Fibroblast of lung (primary cell): ENCODE results near the gene HDAC4. TPM values are rescaled to one million over a fixed set of nuclear protein-coding genes. Genes with fewer than 3 reads are reported as not detected.

Experiments used
- DNase-seq, 2 donors: peaks; one replicate each; pipeline versions ENCODE4 v3.0.0 to v3.0.0-alpha.2; 2010; ENCODE audit warnings: low read depth in 2 of 2
- H2AFZ ChIP-seq: 2 replicates; pipeline ENCODE4 v1.5.1; 2012; ENCODE audit warnings: low read length, control low read depth, inconsistent platforms
- H3K27ac ChIP-seq: 2 replicates; pipeline ENCODE4 v1.5.1; 2011; ENCODE audit warnings: low read length, control low read depth; ENCODE audit not compliant: insufficient read depth
- H3K27me3 ChIP-seq: 2 replicates; pipeline ENCODE4 v1.5.1; 2011; ENCODE audit warnings: mild to moderate bottlenecking, low read length; ENCODE audit not compliant: control insufficient read depth, insufficient read depth
- H3K36me3 ChIP-seq: 2 replicates; pipeline ENCODE4 v1.5.1; 2011; ENCODE audit warnings: low read length; ENCODE audit not compliant: control insufficient read depth, insufficient read depth
- H3K4me1 ChIP-seq: 2 replicates; pipeline ENCODE4 v1.5.1; 2011; ENCODE audit warnings: low read length; ENCODE audit not compliant: control insufficient read depth, insufficient read depth; ENCODE audit errors: extremely low read depth
- H3K4me2 ChIP-seq: 2 replicates; pipeline ENCODE4 v1.5.1; 2011; ENCODE audit warnings: low read length, control low read depth; ENCODE audit not compliant: insufficient read depth; ENCODE audit errors: extremely low read depth
- H3K4me3 ChIP-seq, 4 experiments: fragments of 200-600 bp in 1 of 4; sonication (generic) in 1 of 4; replicated peaks in 1 of 4; 2 replicates each; pipeline ENCODE4 v1.5.1; 2011 to 2016; ENCODE audit warnings: low read length in 4 of 4, low read depth in 3 of 4, mild to moderate bottlenecking in 3 of 4, control low read depth in 2 of 4, inconsistent platforms in 1 of 4, mixed read lengths in 1 of 4; ENCODE audit not compliant: insufficient read depth in 1 of 4; ENCODE audit errors: control extremely low read depth in 1 of 4
- H3K79me2 ChIP-seq: 2 replicates; pipeline ENCODE4 v1.5.1; 2012; ENCODE audit warnings: mild to moderate bottlenecking, low read length, inconsistent platforms; ENCODE audit not compliant: control insufficient read depth, insufficient read depth
- H3K9ac ChIP-seq: 2 replicates; pipeline ENCODE4 v1.5.1; 2011; ENCODE audit warnings: mild to moderate bottlenecking, low read length, control low read depth; ENCODE audit not compliant: insufficient read depth
- H3K9me3 ChIP-seq: 2 replicates; pipeline ENCODE4 v1.5.1; 2012; ENCODE audit warnings: low read depth, low read length; ENCODE audit not compliant: control insufficient read depth, insufficient read depth
- H4K20me1 ChIP-seq: 2 replicates; pipeline ENCODE4 v1.5.1; 2011; ENCODE audit warnings: low read length; ENCODE audit not compliant: control insufficient read depth, insufficient read depth; ENCODE audit errors: extremely low read depth
- CTCF ChIP-seq, 2 donors: IDR thresholded peaks in 1 of 2; conservative IDR thresholded peaks in 1 of 2; 1 replicate in 1 of 2; 2 replicates in 1 of 2; pipeline ENCODE4 v1.5.1; 2011 to 2012; ENCODE audit warnings: low read length in 2 of 2, control low read depth in 1 of 2, inconsistent platforms in 1 of 2, low read depth in 1 of 2, mild to moderate bottlenecking in 1 of 2
- EZH2 ChIP-seq: IDR thresholded peaks from 2 replicates; pipeline ENCODE4 v1.5.1; 2012; ENCODE audit warnings: low read length, control low read depth, mild to moderate bottlenecking; ENCODE audit errors: missing control alignments
- polyA plus RNA-seq, 2 donors: library from polyadenylated mRNA; depleted of rRNA in 1 of 2; stranded (reverse) in 1 of 2; unstranded in 1 of 2; fragments of >200 nt; gene quantifications; 2 replicates each; pipeline ENCODE4 v1.2.1, GENCODE V29; 2011 to 2012; ENCODE audit warnings: missing spikeins in 1 of 2
- total RNA-seq: library from RNA; depleted of rRNA; stranded (reverse); fragments of >200 nt; gene quantifications from 2 replicates; pipeline ENCODE4 v1.2.1, GENCODE V29; 2014

The HDAC4 gene
- total and polyA plus RNA-seq, 2 donors (not counting 1 experiment from before 2014, with no cell fraction given), result 7.4 to 19.8 TPM

GRCh38 chr2:239240414-239240881 is 160.4 kb downstream of the HDAC4 start:
- no peak overlapping the region for H3K27ac ChIP-seq
- no peak for DNase-seq

GRCh38 chr2:239239607-239240413 is 161.0 kb downstream of the HDAC4 start:
- Histone ChIP-seq H3K9ac (peak overlapping the region; percentile 23), H3K4me2 (peak overlapping the region; percentile 75), H3K4me3 (peak overlapping the region in 3 of 4 experiments; percentile 2 to 29 (median 21)), H4K20me1 (no peaks in the 10 kb centered on the region), H3K79me2 (no peaks in the 10 kb centered on the region), H2AFZ (peak overlapping the region; percentile 62), H3K4me1 (peaks cover 13% of the 10 kb centered on the region), H3K9me3 (no peaks in the 10 kb centered on the region), H3K36me3 (no peaks in the 10 kb centered on the region), H3K27ac (peak overlapping the region; percentile 44), H3K27me3 (no peaks in the 10 kb centered on the region)
- DNase-seq, result peak in 1 of 2 donors; percentile 50
- TF ChIP-seq CTCF (conservative IDR thresholded peaks at IDR 0.05 in 1 of 2, IDR thresholded peaks at IDR 0.05 in 1 of 2; ENCODE audit: low read depth in 1 of 2, low read length in 2 of 2) (no peak), EZH2 (no peak)

More at GRCh38 chr2:239240414-239240881, 160.4 kb downstream of the HDAC4 start:
- Histone ChIP-seq H3K36me3 (no peaks in the 10 kb centered on the region), H3K4me3 (no peak overlapping the region), H4K20me1 (no peaks in the 10 kb centered on the region), H3K9me3 (no peaks in the 10 kb centered on the region), H2AFZ (no peak overlapping the region), H3K79me2 (no peaks in the 10 kb centered on the region), H3K27me3 (no peaks in the 10 kb centered on the region), H3K4me1 (peaks cover 13% of the 10 kb centered on the region), H3K4me2 (peak overlapping the region; percentile 75), H3K9ac (no peak overlapping the region)
- TF ChIP-seq EZH2 (no peak), CTCF (conservative IDR thresholded peaks at IDR 0.05 in 1 of 2, IDR thresholded peaks at IDR 0.05 in 1 of 2; ENCODE audit: low read depth in 1 of 2, low read length in 2 of 2) (no peak)

- Histone ChIP-seq H3K4me3 (no peak overlapping the region), H4K20me1 (no peaks in the 10 kb centered on the region), H3K9ac (no peak overlapping the region), H3K4me2 (no peak overlapping the region), H3K4me1 (peaks cover 13% of the 10 kb centered on the region), H3K9me3 (no peaks in the 10 kb centered on the region), H3K27ac (peak overlapping the region; percentile 44), H3K79me2 (no peaks in the 10 kb centered on the region), H3K36me3 (no peaks in the 10 kb centered on the region), H3K27me3 (no peaks in the 10 kb centered on the region), H2AFZ (no peak overlapping the region)
- no peak for DNase-seq
- TF ChIP-seq CTCF (conservative IDR thresholded peaks at IDR 0.05 in 1 of 2, IDR thresholded peaks at IDR 0.05 in 1 of 2; ENCODE audit: low read depth in 1 of 2, low read length in 2 of 2) (no peak), EZH2 (no peak)
Observed at GRCh38 chr2:239238839-239239606, 161.8 kb downstream of the HDAC4 start.
